LoVo (cell line): ENCODE data around the gene PTPRS.
A peak's percentile ranks its signal among the peaks of the same experiment; 100 is the strongest.
"Not testable (repeated sequence)": the region's sequence is repeated elsewhere in the genome, so short reads cannot be mapped to it uniquely, and the experiment has no call there.

Source experiments
- DNase-seq: peaks from one replicate; pipeline ENCODE4 v3.0.0-alpha.2; 2016; ENCODE audit warnings: low spot score

PTPRS gene

GRCh38 chr19:5340637-5341447 is at the start of gene PTPRS:
PTPRS (minus strand) TSS chr19:5340812; CDS start chr19:5286140, 54,672 bp downstream.
- no peak for DNase-seq

GRCh38 chr19:5389353-5389752 is 48.7 kb upstream of the PTPRS start:
- DNase-seq: no peak

GRCh38 chr19:5387472-5387871 is 46.9 kb upstream of the PTPRS start:
- DNase-seq: no peak

- no peak for DNase-seq
Measured at GRCh38 chr19:5386841-5387240, 46.2 kb upstream of the PTPRS start.

GRCh38 chr19:5381197-5381596 is 40.6 kb upstream of the PTPRS start:
- not testable (repeated sequence) for DNase-seq

- DNase-seq: no peak
Measured at GRCh38 chr19:5380215-5380919, 39.8 kb upstream of the PTPRS start.

GRCh38 chr19:5376928-5377327 is 36.3 kb upstream of the PTPRS start:
- no peak for DNase-seq

GRCh38 chr19:5372572-5373200 is 32.1 kb upstream of the PTPRS start:
- no peak for DNase-seq

- DNase-seq: peak; percentile 37
Measured at GRCh38 chr19:5369962-5370367, 29.4 kb upstream of the PTPRS start.

- DNase-seq: no peak
Measured at GRCh38 chr19:5369304-5369703, 28.7 kb upstream of the PTPRS start.

GRCh38 chr19:5367530-5368133 is 27.0 kb upstream of the PTPRS start:
- DNase-seq: no peak

- no peak for DNase-seq
Measured at GRCh38 chr19:5365905-5366304, 25.3 kb upstream of the PTPRS start.

GRCh38 chr19:5364674-5365073 is 24.1 kb upstream of the PTPRS start:
- DNase-seq: no peak

- not testable (repeated sequence) for DNase-seq
Measured at GRCh38 chr19:5361839-5362238, 21.2 kb upstream of the PTPRS start.

- no peak for DNase-seq
Measured at GRCh38 chr19:5361407-5361806, 20.8 kb upstream of the PTPRS start.

GRCh38 chr19:5360003-5360780 is 19.6 kb upstream of the PTPRS start:
- peak; percentile 15 for DNase-seq

- DNase-seq: no peak
Measured at GRCh38 chr19:5358173-5358800, 17.7 kb upstream of the PTPRS start.

- DNase-seq: no peak
Measured at GRCh38 chr19:5357584-5357983, 17.0 kb upstream of the PTPRS start.

- no peak for DNase-seq
Measured at GRCh38 chr19:5356918-5357317, 16.3 kb upstream of the PTPRS start.

GRCh38 chr19:5356428-5356827 is 15.8 kb upstream of the PTPRS start:
- no peak for DNase-seq

- no peak for DNase-seq
Measured at GRCh38 chr19:5355693-5356092, 15.1 kb upstream of the PTPRS start.
